Activated naive CD4-positive, alpha-beta T cell treated with anti-CD3 and anti-CD28 coated beads for 36 hours (primary cell): ENCODE results near the gene USP21. TPM values are rescaled to one million over a fixed set of nuclear protein-coding genes. Genes with fewer than 3 reads are reported as not detected.
A peak's percentile ranks its signal among the peaks of the same experiment; 100 is the strongest.
"Not testable (repeated sequence)": the region's sequence is repeated elsewhere in the genome, so short reads cannot be mapped to it uniquely, and the experiment has no call there.

ENCODE experiments used
- CTCF ChIA-PET: fragments of 350-600 bp; sonication (Branson Sonifier 250); formaldehyde crosslinking; loops from one replicate; lab custom pipeline; 2021; ENCODE audit warnings: antibody characterized with exemption; lab: Charles Lee
- DNase-seq: peaks from one replicate; pipeline ENCODE4 v3.0.0-alpha.2; 2020
- H3K27ac Mint-ChIP-seq: one replicate; pipeline ENCODE4 v1.8.0; 2021; ENCODE audit warnings: mild to moderate bottlenecking, mixed read lengths
- H3K27me3 Mint-ChIP-seq: one replicate; pipeline ENCODE4 v1.8.0; 2021; ENCODE audit warnings: low read depth, mixed read lengths
- H3K36me3 Mint-ChIP-seq: one replicate; pipeline ENCODE4 v1.8.0; 2021; ENCODE audit warnings: low read depth, mixed read lengths
- H3K4me1 Mint-ChIP-seq: one replicate; pipeline ENCODE4 v1.8.0; 2021; ENCODE audit warnings: low read depth, mixed read lengths
- H3K4me3 Mint-ChIP-seq: one replicate; pipeline ENCODE4 v1.8.0; 2021; ENCODE audit warnings: mild to moderate bottlenecking, moderate library complexity, mixed read lengths
- H3K9me3 Mint-ChIP-seq: one replicate; pipeline ENCODE4 v1.8.0; 2021; ENCODE audit warnings: mixed read lengths
- intact Hi-C: fragments of 100-400 bp; cut with micrococcal nuclease; formaldehyde crosslinking; loops from one replicate; pipeline ENCODE4 v1.15.1; 2023
- total RNA-seq, 2 experiments: library from RNA; stranded (reverse); gene quantifications; one replicate each; pipeline ENCODE4 v1.2.3, GENCODE V29; 2021

The USP21 gene, protein sequence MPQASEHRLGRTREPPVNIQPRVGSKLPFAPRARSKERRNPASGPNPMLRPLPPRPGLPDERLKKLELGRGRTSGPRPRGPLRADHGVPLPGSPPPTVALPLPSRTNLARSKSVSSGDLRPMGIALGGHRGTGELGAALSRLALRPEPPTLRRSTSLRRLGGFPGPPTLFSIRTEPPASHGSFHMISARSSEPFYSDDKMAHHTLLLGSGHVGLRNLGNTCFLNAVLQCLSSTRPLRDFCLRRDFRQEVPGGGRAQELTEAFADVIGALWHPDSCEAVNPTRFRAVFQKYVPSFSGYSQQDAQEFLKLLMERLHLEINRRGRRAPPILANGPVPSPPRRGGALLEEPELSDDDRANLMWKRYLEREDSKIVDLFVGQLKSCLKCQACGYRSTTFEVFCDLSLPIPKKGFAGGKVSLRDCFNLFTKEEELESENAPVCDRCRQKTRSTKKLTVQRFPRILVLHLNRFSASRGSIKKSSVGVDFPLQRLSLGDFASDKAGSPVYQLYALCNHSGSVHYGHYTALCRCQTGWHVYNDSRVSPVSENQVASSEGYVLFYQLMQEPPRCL
- total RNA-seq = 10 to 100 TPM; 35.7 to 36.1 TPM

- peaks cover 58% of the 10 kb centered on the region for H3K4me1 Mint-ChIP-seq
- no peaks in the 10 kb centered on the region for H3K27me3 Mint-ChIP-seq
- intact Hi-C loops = loop anchor here (2.0 kb wide), 3 partner anchors 18 to 90 kb away; partner anchors contain the start of genes ARHGAP30, B4GALT3 and NDUFS2
- CTCF ChIA-PET = interaction anchor here (1.1 to 2.5 kb wide), 2 partner anchors 7 to 22 kb away, joined by 3 to 19 read pairs; partner anchors contain the start of gene PPOX
- DNase-seq = peak; percentile 94
- H3K36me3 Mint-ChIP-seq = peaks cover 20% of the 10 kb centered on the region
- H3K27ac Mint-ChIP-seq = peak within 1 kb of the TSS; percentile 86
- peak within 1 kb of the TSS; percentile 82 for H3K4me3 Mint-ChIP-seq
- no peaks in the 10 kb centered on the region for H3K9me3 Mint-ChIP-seq
Observed at GRCh38 chr1:161159087-161159912, at the start of gene USP21. Gene USP21 (plus strand): TSS chr1:161159500. CDS start chr1:161160641, 1,141 bp downstream.

- Mint-ChIP-seq H3K4me1 (peaks cover 48% of the 10 kb centered on the region), H3K27ac (no peak overlapping the region), H3K27me3 (no peaks in the 10 kb centered on the region), H3K9me3 (no peaks in the 10 kb centered on the region), H3K36me3 (peaks cover 38% of the 10 kb centered on the region), H3K4me3 (no peak overlapping the region)
- CTCF ChIA-PET = interaction anchor here (1.9 kb wide), 1 partner anchor 14 kb away, joined by 16 read pairs; the partner anchor contains the start of gene KLHDC9
- intact Hi-C loops = no loop called here
- no peak for DNase-seq
Observed at GRCh38 chr1:161111117-161111516, 48.2 kb upstream of the USP21 start.

- H3K27ac Mint-ChIP-seq = no peak overlapping the region
- peaks cover 39% of the 10 kb centered on the region for H3K36me3 Mint-ChIP-seq
- no peak overlapping the region for H3K4me3 Mint-ChIP-seq
- H3K9me3 Mint-ChIP-seq = no peaks in the 10 kb centered on the region
- intact Hi-C loops = no loop called here
- CTCF ChIA-PET = interaction anchor here (1.0 to 1.9 kb wide), 4 partner anchors 14 to 32 kb away, joined by 3 to 16 read pairs (median 4); partner anchors contain the start of gene KLHDC9
- peaks cover 49% of the 10 kb centered on the region for H3K4me1 Mint-ChIP-seq
- H3K27me3 Mint-ChIP-seq = no peaks in the 10 kb centered on the region
- DNase-seq = no peak
Observed at GRCh38 chr1:161111527-161111926, 47.8 kb upstream of the USP21 start.

GRCh38 chr1:161113915-161114314, 45.4 kb upstream of the USP21 start:
- no peaks in the 10 kb centered on the region for H3K9me3 Mint-ChIP-seq
- intact Hi-C loops = loop anchor here (2.0 kb wide), 1 partner anchor 67 kb away; no protein-coding TSS in a partner anchor
- no peak for DNase-seq
- no peak overlapping the region for H3K4me3 Mint-ChIP-seq
- H3K27me3 Mint-ChIP-seq = no peaks in the 10 kb centered on the region
- peaks cover 38% of the 10 kb centered on the region for H3K36me3 Mint-ChIP-seq
- CTCF ChIA-PET = no interaction called here
- peak overlapping the region; percentile 52 for H3K27ac Mint-ChIP-seq
- H3K4me1 Mint-ChIP-seq = peaks cover 56% of the 10 kb centered on the region

DNA sequence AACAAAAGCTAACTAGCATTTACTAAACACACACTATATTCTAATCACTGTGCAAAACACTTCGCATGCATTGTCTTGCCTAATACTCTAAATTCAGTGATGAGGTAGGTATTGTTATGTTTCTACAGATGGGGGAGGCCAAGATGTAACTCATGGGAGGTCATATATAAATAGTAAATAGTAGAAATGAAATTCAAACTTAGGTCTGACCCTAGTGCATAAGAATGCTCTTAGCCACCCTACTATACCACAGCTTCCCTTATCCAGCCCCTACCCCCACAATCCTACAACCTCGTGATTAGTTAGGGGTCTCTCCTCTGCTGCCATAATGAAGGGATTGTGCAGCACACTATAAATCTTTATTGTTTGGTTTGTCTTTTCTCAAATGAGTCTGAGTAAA, 44.7 kb upstream of the USP21 start:
- H3K9me3 Mint-ChIP-seq = no peaks in the 10 kb centered on the region
- peaks cover 36% of the 10 kb centered on the region for H3K36me3 Mint-ChIP-seq
- no peak for DNase-seq
- H3K4me1 Mint-ChIP-seq = peaks cover 62% of the 10 kb centered on the region
- peak overlapping the region; percentile 52 for H3K27ac Mint-ChIP-seq
- H3K27me3 Mint-ChIP-seq = no peaks in the 10 kb centered on the region
- H3K4me3 Mint-ChIP-seq = no peak overlapping the region
- CTCF ChIA-PET = interaction anchor here (0.6 kb wide), 1 partner anchor 1187 kb away, joined by 4 read pairs; no protein-coding TSS in a partner anchor
- intact Hi-C loops = loop anchor here (2.0 kb wide), 1 partner anchor 68 kb away; no protein-coding TSS in a partner anchor

- DNase-seq = peak; percentile 78
- H3K4me3 Mint-ChIP-seq = peak overlapping the region; percentile 92
- peaks cover 39% of the 10 kb centered on the region for H3K36me3 Mint-ChIP-seq
- intact Hi-C loops = loop anchor here (1.0 to 2.0 kb wide), 5 partner anchors 17 to 68 kb away; partner anchors contain the start of genes DEDD, PPOX and UFC1
- H3K27me3 Mint-ChIP-seq = no peaks in the 10 kb centered on the region
- H3K9me3 Mint-ChIP-seq = no peaks in the 10 kb centered on the region
- H3K27ac Mint-ChIP-seq = peak overlapping the region; percentile 77
- peaks cover 69% of the 10 kb centered on the region for H3K4me1 Mint-ChIP-seq
- CTCF ChIA-PET = interaction anchor here (1.2 kb wide), 1 partner anchor 16 kb away, joined by 4 read pairs; no protein-coding TSS in a partner anchor
Observed at GRCh38 chr1:161115132-161115711, 44.1 kb upstream of the USP21 start.

DNA sequence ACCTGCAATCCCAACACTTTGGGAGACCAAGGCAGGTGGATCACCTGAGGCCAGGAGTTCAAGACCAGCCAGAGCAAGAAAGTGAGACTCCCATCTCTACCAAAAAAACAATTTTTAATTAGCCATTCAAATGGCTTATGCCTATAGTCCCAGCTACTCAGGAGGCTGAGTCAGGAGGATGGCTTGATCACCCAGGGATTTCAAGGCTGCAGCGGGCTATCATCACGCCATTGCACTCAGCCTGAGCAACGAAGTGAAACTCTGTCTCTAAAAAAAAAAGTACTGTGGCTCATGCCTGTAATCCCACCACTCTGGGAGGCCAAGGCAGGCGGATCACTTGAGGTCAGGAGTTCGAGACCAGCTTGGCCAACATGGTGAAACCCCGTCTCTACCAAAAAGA, 43.3 kb upstream of the USP21 start:
- Mint-ChIP-seq H3K4me1 (peaks cover 75% of the 10 kb centered on the region), H3K4me3 (peak overlapping the region; percentile 92), H3K27ac (peak overlapping the region; percentile 77), H3K36me3 (peaks cover 43% of the 10 kb centered on the region)
- not testable (repeated sequence) for H3K27me3 Mint-ChIP-seq, DNase-seq, H3K9me3 Mint-ChIP-seq
- CTCF ChIA-PET = interaction anchor here (0.6 to 1.2 kb wide), 5 partner anchors 16 to 1264 kb away, joined by 3 to 4 read pairs (median 3); partner anchors contain the start of gene PPOX
- intact Hi-C loops = loop anchor here (1.0 to 2.0 kb wide), 5 partner anchors 16 to 69 kb away; partner anchors contain the start of genes DEDD, PPOX and UFC1

DNA sequence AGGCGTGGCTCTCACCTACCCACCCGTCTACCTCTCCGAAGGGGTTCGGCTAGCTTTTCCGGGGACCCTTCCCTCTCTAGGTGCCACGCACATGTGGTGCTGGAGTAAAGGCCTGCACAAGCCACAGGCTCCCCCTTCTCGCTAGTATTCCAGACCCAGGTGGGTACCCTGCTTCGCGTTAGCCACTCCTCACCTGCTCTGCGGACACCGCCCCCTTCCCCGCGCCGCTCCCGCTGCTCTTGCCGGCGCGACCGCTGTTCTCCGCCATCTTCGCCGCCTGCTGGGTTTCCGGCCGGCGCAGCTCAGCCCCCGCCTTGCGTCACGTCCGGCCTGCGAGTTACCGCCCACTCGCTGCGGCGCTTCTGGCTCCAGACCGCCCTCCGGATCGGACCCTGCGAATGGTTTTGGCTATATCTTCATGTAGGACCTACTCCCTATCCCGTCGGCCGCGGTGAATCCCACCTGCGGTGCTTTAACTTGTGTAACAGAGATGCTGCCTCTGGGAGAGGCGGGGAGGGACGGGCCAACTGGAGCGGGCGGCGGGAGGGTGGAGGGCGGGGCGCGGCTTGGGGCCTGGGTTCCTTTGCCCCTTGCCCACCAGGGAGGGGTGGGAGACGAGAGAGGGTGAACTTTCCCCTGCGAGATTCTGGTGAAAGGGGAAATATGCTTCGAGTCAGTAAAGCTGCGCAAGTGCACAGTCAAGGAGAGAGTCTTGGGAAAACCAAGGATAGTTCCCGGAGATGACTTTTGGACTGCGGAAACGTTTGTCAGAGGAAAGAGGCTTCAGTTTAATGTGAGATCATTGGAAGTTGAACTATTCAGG, 41.3 kb upstream of the USP21 start, which contains the start of the genes NIT1 and PFDN2:
Gene NIT1 (plus strand): TSS at position 347 of the 823 bp plus-strand sequence. CDS start 72 bp downstream, at position 419.
Gene PFDN2 (minus strand): TSS at position 279 of the 823 bp plus-strand sequence. CDS start 11 bp downstream, at position 268.
- H3K4me3 Mint-ChIP-seq = peak within 1 kb of the TSS; percentile 92
- no peaks in the 10 kb centered on the region for H3K9me3 Mint-ChIP-seq
- peaks cover 77% of the 10 kb centered on the region for H3K4me1 Mint-ChIP-seq
- CTCF ChIA-PET = interaction anchor here (0.6 to 1.4 kb wide), 5 partner anchors 13 to 48 kb away, joined by 3 to 8 read pairs (median 3); partner anchors contain the start of genes ARHGAP30 and PPOX
- H3K27ac Mint-ChIP-seq = peak within 1 kb of the TSS; percentile 88
- H3K36me3 Mint-ChIP-seq = peaks cover 52% of the 10 kb centered on the region
- peak; percentile 90 for DNase-seq
- H3K27me3 Mint-ChIP-seq = no peaks in the 10 kb centered on the region
- intact Hi-C loops = no loop called here

DNA sequence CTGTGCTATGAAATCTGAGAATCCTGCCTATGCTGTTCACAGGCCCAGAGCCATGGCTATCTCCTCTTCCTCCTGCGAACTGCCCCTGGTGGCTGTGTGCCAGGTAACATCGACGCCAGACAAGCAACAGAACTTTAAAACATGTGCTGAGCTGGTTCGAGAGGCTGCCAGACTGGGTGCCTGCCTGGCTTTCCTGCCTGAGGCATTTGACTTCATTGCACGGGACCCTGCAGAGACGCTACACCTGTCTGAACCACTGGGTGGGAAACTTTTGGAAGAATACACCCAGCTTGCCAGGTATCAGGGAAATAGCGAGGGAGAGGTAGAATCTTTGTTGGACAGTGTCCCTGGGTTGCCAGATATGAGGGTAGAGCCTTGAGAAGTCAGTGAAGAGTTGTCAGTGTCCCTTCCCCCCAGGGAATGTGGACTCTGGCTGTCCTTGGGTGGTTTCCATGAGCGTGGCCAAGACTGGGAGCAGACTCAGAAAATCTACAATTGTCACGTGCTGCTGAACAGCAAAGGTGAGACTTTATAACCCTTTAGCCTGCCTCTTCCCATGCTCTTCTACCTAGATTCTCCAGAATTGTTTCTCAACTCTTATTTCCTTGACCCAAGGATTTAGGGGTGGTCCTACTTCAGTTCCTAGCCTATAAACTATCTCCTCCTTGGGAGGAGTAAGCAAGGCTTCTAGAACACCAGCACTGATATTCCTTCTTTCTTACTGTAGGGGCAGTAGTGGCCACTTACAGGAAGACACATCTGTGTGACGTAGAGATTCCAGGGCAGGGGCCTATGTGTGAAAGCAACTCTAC, 40.0 kb upstream of the USP21 start:
- peak; percentile 86 for DNase-seq
- Mint-ChIP-seq H3K27me3 (no peaks in the 10 kb centered on the region), H3K36me3 (peaks cover 52% of the 10 kb centered on the region), H3K4me3 (peak overlapping the region; percentile 92), H3K4me1 (peaks cover 64% of the 10 kb centered on the region), H3K27ac (peak overlapping the region; percentile 88), H3K9me3 (no peaks in the 10 kb centered on the region)
- intact Hi-C loops = loop anchor here (1.0 kb wide), 4 partner anchors 13 to 51 kb away; partner anchors contain the start of genes DEDD, PPOX and UFC1
- CTCF ChIA-PET = interaction anchor here (0.8 to 1.1 kb wide), 3 partner anchors 13 to 124 kb away, joined by 3 to 9 read pairs (median 5); partner anchors contain the start of gene DEDD
